ES-I3 (cell line): ENCODE measurements around the gene RAB11FIP4.

Experiments
- H3K36me3 ChIP-seq: 2 replicates; pipeline ENCODE4 v1.6.1; 2013; ENCODE audit warnings: mild to moderate bottlenecking, low read length, control low read depth, moderate library complexity; ENCODE audit not compliant: insufficient read depth
- H3K4me1 ChIP-seq: 2 replicates; pipeline ENCODE4 v1.6.1; 2013; ENCODE audit warnings: mild to moderate bottlenecking, control low read depth, low read length; ENCODE audit not compliant: insufficient read depth
- H3K9ac ChIP-seq: 2 replicates; pipeline ENCODE4 v1.6.1; 2013; ENCODE audit warnings: low read depth, mild to moderate bottlenecking, low read length, moderate library complexity
- H3K9me3 ChIP-seq: 2 replicates; pipeline ENCODE4 v1.6.1; 2013; ENCODE audit warnings: mild to moderate bottlenecking, low read length, moderate library complexity; ENCODE audit not compliant: control insufficient read depth, insufficient read depth

The RAB11FIP4 gene

GRCh38 chr17:31522987-31523495, 131.6 kb downstream of the RAB11FIP4 start:
- H3K4me1 ChIP-seq = no peaks in the 10 kb centered on the region
- H3K9ac ChIP-seq = no peak overlapping the region
- no peaks in the 10 kb centered on the region; the same call in 1 of the 2 replicates for H3K36me3 ChIP-seq
- no peaks in the 10 kb centered on the region for H3K9me3 ChIP-seq

GRCh38 chr17:31523862-31524730, 132.6 kb downstream of the RAB11FIP4 start:
- no peaks in the 10 kb centered on the region for H3K9me3 ChIP-seq
- H3K4me1 ChIP-seq = no peaks in the 10 kb centered on the region
- no peaks in the 10 kb centered on the region; the same call in none of the 2 replicates for H3K36me3 ChIP-seq
- no peak overlapping the region for H3K9ac ChIP-seq

- no peaks in the 10 kb centered on the region; the same call in none of the 2 replicates for H3K36me3 ChIP-seq
- H3K4me1 ChIP-seq = no peaks in the 10 kb centered on the region
- no peak overlapping the region for H3K9ac ChIP-seq
- no peaks in the 10 kb centered on the region for H3K9me3 ChIP-seq
Observed at GRCh38 chr17:31524926-31525800, 133.7 kb downstream of the RAB11FIP4 start.

- H3K9me3 ChIP-seq = no peaks in the 10 kb centered on the region
- H3K9ac ChIP-seq = no peak overlapping the region
- no peaks in the 10 kb centered on the region for H3K4me1 ChIP-seq
- H3K36me3 ChIP-seq = no peaks in the 10 kb centered on the region; the same call in none of the 2 replicates
Observed at GRCh38 chr17:31525801-31526549, 134.5 kb downstream of the RAB11FIP4 start.

GRCh38 chr17:31527606-31528005, 136.1 kb downstream of the RAB11FIP4 start:
- Histone ChIP-seq H3K36me3 (no peaks in the 10 kb centered on the region; the same call in none of the 2 replicates), H3K4me1 (no peaks in the 10 kb centered on the region), H3K9ac (no peak overlapping the region), H3K9me3 (no peaks in the 10 kb centered on the region)

GRCh38 chr17:31528291-31528874, 136.9 kb downstream of the RAB11FIP4 start:
- no peaks in the 10 kb centered on the region; the same call in none of the 2 replicates for H3K36me3 ChIP-seq
- H3K4me1 ChIP-seq = no peaks in the 10 kb centered on the region; the same call in 1 of the 2 replicates
- H3K9ac ChIP-seq = no peak overlapping the region
- no peaks in the 10 kb centered on the region for H3K9me3 ChIP-seq

- no peak overlapping the region for H3K9ac ChIP-seq
- H3K36me3 ChIP-seq = no peaks in the 10 kb centered on the region; the same call in none of the 2 replicates
- H3K4me1 ChIP-seq = no peaks in the 10 kb centered on the region; the same call in 1 of the 2 replicates
- no peaks in the 10 kb centered on the region for H3K9me3 ChIP-seq
Observed at GRCh38 chr17:31529841-31530251, 138.4 kb downstream of the RAB11FIP4 start.

GRCh38 chr17:31530391-31530985, 139.0 kb downstream of the RAB11FIP4 start:
- no peak overlapping the region for H3K9ac ChIP-seq
- H3K36me3 ChIP-seq = no peaks in the 10 kb centered on the region; the same call in none of the 2 replicates
- no peaks in the 10 kb centered on the region for H3K9me3 ChIP-seq
- peaks cover 1% of the 10 kb centered on the region; the same call in 1 of the 2 replicates for H3K4me1 ChIP-seq

- Histone ChIP-seq H3K9me3 (no peaks in the 10 kb centered on the region), H3K9ac (no peak overlapping the region), H3K4me1 (peaks cover 4% of the 10 kb centered on the region; the same call in 1 of the 2 replicates), H3K36me3 (no peaks in the 10 kb centered on the region; the same call in none of the 2 replicates)
Observed at GRCh38 chr17:31531336-31531980, 140.0 kb downstream of the RAB11FIP4 start.

- Histone ChIP-seq H3K9ac (no peak overlapping the region), H3K9me3 (no peaks in the 10 kb centered on the region), H3K4me1 (peaks cover 4% of the 10 kb centered on the region; the same call in 1 of the 2 replicates), H3K36me3 (no peaks in the 10 kb centered on the region; the same call in none of the 2 replicates)
Observed at GRCh38 chr17:31532081-31532480, 140.6 kb downstream of the RAB11FIP4 start.

GRCh38 chr17:31532526-31532925, 141.1 kb downstream of the RAB11FIP4 start:
- H3K36me3 ChIP-seq = no peaks in the 10 kb centered on the region; the same call in none of the 2 replicates
- H3K4me1 ChIP-seq = peaks cover 4% of the 10 kb centered on the region; the same call in 1 of the 2 replicates
- H3K9me3 ChIP-seq = no peaks in the 10 kb centered on the region
- H3K9ac ChIP-seq = no peak overlapping the region

- no peaks in the 10 kb centered on the region for H3K9me3 ChIP-seq
- H3K36me3 ChIP-seq = no peaks in the 10 kb centered on the region; the same call in 1 of the 2 replicates
- H3K9ac ChIP-seq = no peak overlapping the region
- peaks cover 4% of the 10 kb centered on the region; the same call in 1 of the 2 replicates for H3K4me1 ChIP-seq
Observed at GRCh38 chr17:31533546-31534155, 142.2 kb downstream of the RAB11FIP4 start.
